ENCODE data around the gene PKP2.

Gene PKP2

GRCh38 chr12:32753605-32754004 is 143.0 kb downstream of the PKP2 start:
- DNase-seq (ENCODE audit: low read depth), result no peak

GRCh38 chr12:32743264-32743663 is 153.3 kb downstream of the PKP2 start:
- no peak for DNase-seq (ENCODE audit: low read depth)

GRCh38 chr12:32742133-32742532 is 154.4 kb downstream of the PKP2 start:
- DNase-seq (ENCODE audit: low read depth), result no peak

Data from amniotic epithelial cell (primary cell).